Measurements from ENCODE around the gene FAM131A.
A peak's percentile ranks its signal among the peaks of the same experiment; 100 is the strongest.

Gene FAM131A

GRCh38 chr3:184361932-184362667 lies 24.7 kb downstream of the FAM131A start:
- TF ChIP-seq POLR2A (IDR thresholded peaks at IDR 0.05; ENCODE audit: low read length) (peak; percentile 10), GATA1 (IDR thresholded peaks at IDR 0.05; ENCODE audit: low read depth, low read length) (no peak)
- peak; percentile 79 for DNase-seq

DNA sequence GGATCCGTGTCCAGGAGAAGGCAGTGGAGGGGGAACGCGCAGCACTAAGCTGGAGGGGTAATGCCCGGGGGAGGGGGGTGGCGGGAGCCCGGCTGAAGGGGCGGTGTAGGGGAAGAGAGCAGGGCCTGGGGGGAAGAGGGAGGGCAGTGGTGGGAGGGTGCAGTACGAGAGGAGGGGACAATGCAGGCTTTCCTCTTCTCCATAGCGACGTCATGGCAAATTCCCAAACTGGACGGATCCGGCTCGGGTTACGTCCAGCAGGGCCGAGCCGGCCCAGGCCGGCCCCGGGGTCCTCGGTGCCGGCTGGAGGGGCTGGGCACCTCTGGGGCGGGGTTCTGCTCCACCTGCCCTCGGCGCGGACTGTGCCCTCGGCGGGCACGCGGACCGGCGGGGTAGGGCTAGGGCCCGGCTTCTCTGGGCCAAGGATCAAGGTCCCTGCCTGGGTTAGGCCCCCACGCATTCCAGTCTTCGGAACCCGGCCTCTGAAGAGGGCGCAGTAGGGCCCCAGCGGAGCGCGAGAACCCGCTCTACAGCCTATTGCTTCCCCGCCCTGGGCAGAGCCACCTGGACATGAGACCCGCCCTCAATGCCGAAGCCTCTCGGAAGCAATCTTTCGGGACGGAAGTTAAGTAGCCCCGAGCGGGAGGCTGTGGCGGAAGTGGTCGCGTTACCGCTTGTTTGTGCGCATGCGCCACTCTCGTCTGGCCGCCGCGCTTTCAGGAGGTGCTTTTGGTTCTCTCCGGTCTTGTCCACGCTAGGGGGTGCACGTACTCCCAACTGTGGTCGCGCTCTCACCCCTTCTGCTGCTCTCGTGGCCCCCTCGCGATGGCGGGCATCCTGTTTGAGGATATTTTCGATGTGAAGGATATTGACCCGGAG lies 25.5 kb downstream of the FAM131A start:
- TF ChIP-seq GATA1 (IDR thresholded peaks at IDR 0.05; ENCODE audit: low read depth, low read length) (no peak), POLR2A (IDR thresholded peaks at IDR 0.05; ENCODE audit: low read length) (peak; percentile 87)
- peak; percentile 98 to 99 for DNase-seq

- DNase-seq: no peak
- no peak for TF ChIP-seq GATA1 (IDR thresholded peaks at IDR 0.05; ENCODE audit: low read depth, low read length)
- TF ChIP-seq POLR2A (IDR thresholded peaks at IDR 0.05; ENCODE audit: low read length): no peak
These were observed 29.4 kb downstream of the FAM131A start for GRCh38 chr3:184366619-184367289.

DNA sequence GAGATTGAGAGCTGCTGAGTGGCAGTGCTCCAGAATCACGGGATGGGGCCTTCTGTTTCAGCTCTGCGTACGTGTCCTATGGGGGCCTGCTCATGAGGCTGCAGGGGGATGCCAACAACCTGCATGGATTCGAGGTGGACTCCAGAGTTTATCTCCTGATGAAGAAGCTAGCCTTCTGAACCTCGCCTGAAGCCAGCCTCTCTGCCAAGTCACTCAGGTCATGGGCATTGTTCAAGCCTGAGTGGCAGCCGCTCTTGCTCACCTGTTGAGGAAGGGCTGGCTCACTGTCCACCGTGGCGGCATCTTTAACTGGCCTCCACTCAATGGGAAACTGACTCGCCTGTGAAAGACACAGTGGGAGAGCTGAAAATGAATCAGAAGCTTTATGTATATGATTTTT lies 30.7 kb downstream of the FAM131A start:
- TF ChIP-seq GATA1 (IDR thresholded peaks at IDR 0.05; ENCODE audit: low read depth, low read length) (no peak), POLR2A (IDR thresholded peaks at IDR 0.05; ENCODE audit: low read length) (no peak)
- no peak for DNase-seq

DNA sequence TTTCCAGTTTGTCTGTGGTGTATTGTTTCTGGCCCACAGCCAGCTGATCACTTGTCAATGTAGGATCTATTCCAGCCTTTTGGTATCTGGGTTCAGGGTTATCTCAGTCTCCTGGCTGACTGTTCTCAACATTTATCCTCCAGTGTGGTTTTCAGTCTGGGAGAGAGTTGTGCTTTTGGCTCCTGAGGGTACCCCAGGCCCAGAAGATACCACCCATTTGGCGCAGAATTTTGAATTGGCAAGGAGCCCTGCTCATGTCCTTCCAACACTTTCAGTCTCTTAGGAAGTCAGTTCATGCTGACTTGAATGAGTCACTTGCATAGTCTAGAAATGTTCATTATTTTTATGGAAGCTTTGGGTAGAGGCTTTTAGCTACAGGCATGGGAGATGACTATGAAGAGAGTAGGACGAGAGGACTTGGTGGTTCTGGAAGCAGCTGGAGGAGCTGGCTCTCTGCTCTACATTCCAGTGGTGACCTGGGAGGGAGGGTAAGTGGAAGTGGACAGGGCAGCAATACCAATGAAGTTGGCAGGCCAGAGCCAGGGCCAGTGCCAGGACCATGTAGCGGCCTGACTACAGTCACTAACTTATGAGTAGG lies 31.3 kb downstream of the FAM131A start:
- DNase-seq: no peak
- TF ChIP-seq POLR2A (IDR thresholded peaks at IDR 0.05; ENCODE audit: low read length) (no peak), GATA1 (IDR thresholded peaks at IDR 0.05; ENCODE audit: low read depth, low read length) (no peak)

- DNase-seq: peak; percentile 79 to 86
- TF ChIP-seq POLR2A (IDR thresholded peaks at IDR 0.05; ENCODE audit: low read length) (no peak), GATA1 (IDR thresholded peaks at IDR 0.05; ENCODE audit: low read depth, low read length) (no peak)
These were observed 34.2 kb downstream of the FAM131A start for GRCh38 chr3:184371570-184372018.

DNA sequence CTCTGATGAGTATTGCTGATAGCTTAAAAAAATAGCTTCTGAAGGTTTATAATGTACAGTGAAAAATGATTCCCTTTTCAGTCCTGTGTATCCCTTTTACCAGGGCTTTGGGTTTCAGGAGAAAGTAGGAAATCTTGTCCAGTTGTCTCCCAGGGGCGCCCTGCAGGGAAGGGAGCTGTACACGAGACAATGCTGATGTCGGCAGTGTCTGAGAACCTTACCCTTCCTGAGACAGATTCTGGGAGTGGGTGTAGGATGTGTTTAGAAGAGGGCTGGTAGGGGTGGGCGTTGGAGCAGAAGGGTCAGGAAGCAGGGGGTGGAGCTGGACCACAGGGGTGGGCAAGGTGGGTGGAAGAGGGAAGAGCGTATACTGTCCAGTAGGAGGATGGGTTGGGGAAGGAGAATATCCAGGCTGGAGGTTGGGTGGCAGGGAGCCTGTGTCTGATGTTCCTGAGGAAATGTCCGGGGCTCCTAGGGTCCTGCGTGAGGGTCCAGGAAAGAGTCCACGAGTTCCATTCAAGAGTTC lies 35.0 kb downstream of the FAM131A start:
- TF ChIP-seq GATA1 (IDR thresholded peaks at IDR 0.05; ENCODE audit: low read depth, low read length) (no peak), POLR2A (IDR thresholded peaks at IDR 0.05; ENCODE audit: low read length) (no peak)
- DNase-seq: no peak

DNA sequence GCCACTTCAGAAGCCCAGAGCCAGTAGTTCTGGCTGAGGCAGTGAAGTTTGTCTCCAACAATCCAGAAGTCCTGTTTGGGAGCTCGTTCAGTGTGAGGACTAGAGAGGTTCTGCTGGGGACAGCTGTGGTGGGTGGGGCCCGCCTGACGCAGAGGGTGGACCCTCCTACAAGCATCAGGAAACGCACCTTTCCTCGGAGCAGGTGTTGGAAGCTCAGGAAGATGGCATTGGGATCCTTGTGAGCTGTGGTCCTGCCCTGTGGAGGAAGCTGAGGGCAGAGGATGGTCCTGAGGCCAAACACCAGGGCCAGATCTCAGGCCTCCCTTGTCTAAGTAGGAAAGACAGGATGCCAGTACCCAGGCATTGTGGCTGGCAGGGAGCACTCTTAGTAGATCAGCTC lies 35.5 kb downstream of the FAM131A start:
- DNase-seq: no peak
- TF ChIP-seq GATA1 (IDR thresholded peaks at IDR 0.05; ENCODE audit: low read depth, low read length) (no peak), POLR2A (IDR thresholded peaks at IDR 0.05; ENCODE audit: low read length) (no peak)

DNA sequence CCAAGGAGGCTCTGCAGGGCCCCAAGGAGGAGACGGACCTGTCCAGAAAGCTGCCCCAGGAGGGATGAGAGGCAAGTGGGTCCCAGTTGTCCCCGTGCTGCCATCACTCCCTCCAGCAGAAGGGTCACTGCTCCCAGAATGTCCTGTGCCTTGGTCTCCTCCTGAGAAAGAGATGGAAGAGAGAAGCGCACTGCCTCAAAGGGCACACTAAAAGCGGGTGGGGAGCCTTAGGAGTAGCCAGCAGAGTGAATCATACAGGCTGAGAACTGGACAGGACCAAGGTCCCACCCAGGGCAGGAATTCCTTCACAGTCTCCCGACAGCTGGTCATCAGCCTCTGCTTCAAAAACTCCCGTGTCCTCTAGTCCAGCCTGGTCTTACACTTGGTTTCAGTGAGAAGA lies 36.0 kb downstream of the FAM131A start:
- no peak for TF ChIP-seq POLR2A (IDR thresholded peaks at IDR 0.05; ENCODE audit: low read length)
- TF ChIP-seq GATA1 (IDR thresholded peaks at IDR 0.05; ENCODE audit: low read depth, low read length): no peak
- no peak for DNase-seq

GRCh38 chr3:184375747-184376461 lies 38.5 kb downstream of the FAM131A start:
- TF ChIP-seq GATA1 (IDR thresholded peaks at IDR 0.05; ENCODE audit: low read depth, low read length) (no peak), POLR2A (IDR thresholded peaks at IDR 0.05; ENCODE audit: low read length) (no peak)
- no peak for DNase-seq

- no peak for DNase-seq
- TF ChIP-seq POLR2A (IDR thresholded peaks at IDR 0.05; ENCODE audit: low read length): no peak
- no peak for TF ChIP-seq GATA1 (IDR thresholded peaks at IDR 0.05; ENCODE audit: low read depth, low read length)
These were observed 40.0 kb downstream of the FAM131A start for GRCh38 chr3:184377374-184377773.

GRCh38 chr3:184377882-184378445 lies 40.6 kb downstream of the FAM131A start, which contains the start of gene THPO:
THPO (minus strand) TSS chr3:184378207; CDS start chr3:184376259, 1,948 bp downstream.
- TF ChIP-seq GATA1 (IDR thresholded peaks at IDR 0.05; ENCODE audit: low read depth, low read length): no peak
- TF ChIP-seq POLR2A (IDR thresholded peaks at IDR 0.05; ENCODE audit: low read length): no peak
- DNase-seq: no peak

All from erythroblast (primary cell).